K562 (cell line): ENCODE measurements around the gene NCOA3. TPM values are rescaled to one million over a fixed set of nuclear protein-coding genes. Genes with fewer than 3 reads are reported as not detected.

Experiments
- CHD4 ChIP-seq: fragments of 200-600 bp; sonication (generic); IDR thresholded peaks from 3 replicates; pipeline ENCODE4 v1.6.1; 2012; ENCODE audit warnings: low read depth, mild to moderate bottlenecking, mixed read lengths, low read length, inconsistent platforms; ENCODE audit not compliant: insufficient read depth, insufficient replicate concordance, poor library complexity, severe bottlenecking
- COPS2 ChIP-seq: fragments of 450-650 bp; conservative IDR thresholded peaks from 2 replicates; pipeline ENCODE4 v1.6.1; 2016; ENCODE audit warnings: mild to moderate bottlenecking, moderate library complexity
- CREBBP ChIP-seq: IDR thresholded peaks from one replicate; pipeline ENCODE4 v1.6.1; 2012; ENCODE audit warnings: low read depth, mild to moderate bottlenecking, control low read depth, inconsistent platforms, low read length
- EHMT2 ChIP-seq: fragments of 450-650 bp; IDR thresholded peaks from 2 replicates; pipeline ENCODE4 v1.6.1; 2018; ENCODE audit warnings: antibody characterized with exemption
- EP400 ChIP-seq: fragments of 450-650 bp; IDR thresholded peaks from 2 replicates; pipeline ENCODE4 v1.6.1; 2017; ENCODE audit warnings: antibody characterized with exemption, mild to moderate bottlenecking, moderate library complexity
- HNRNPLL ChIP-seq: fragments of 200-400 bp; formaldehyde crosslinking; IDR thresholded peaks from 2 replicates; pipeline ENCODE4 v1.6.1; 2017; ENCODE audit warnings: low read length, low read depth, mild to moderate bottlenecking; ENCODE audit not compliant: poor library complexity, severe bottlenecking
- HOXB6 ChIP-seq: fragments of 250-450 bp; sonication (Bioruptor Pico); IDR thresholded peaks from 2 replicates; pipeline ENCODE4 v1.5.1; 2022; ENCODE audit warnings: mild to moderate bottlenecking, borderline replicate concordance
- LEF1 ChIP-seq: fragments of 450-650 bp; IDR thresholded peaks from 2 replicates; pipeline ENCODE4 v1.6.1; 2016; ENCODE audit warnings: mild to moderate bottlenecking
- MTA3 ChIP-seq: fragments of 450-650 bp; formaldehyde crosslinking; IDR thresholded peaks from 2 replicates; pipeline ENCODE4 v1.6.1; 2017; ENCODE audit warnings: mild to moderate bottlenecking, borderline replicate concordance
- SMC3 ChIP-seq: conservative IDR thresholded peaks from 2 replicates; pipeline ENCODE4 v1.6.1; 2011; ENCODE audit warnings: low read depth, low read length, improper control_type of control experiment; ENCODE audit not compliant: insufficient read depth
- XRCC4 ChIP-seq: IDR thresholded peaks from one replicate; pipeline ENCODE4 v1.6.1; 2011; ENCODE audit not compliant: insufficient read depth, insufficient read length; ENCODE audit errors: extremely low read depth
- ZKSCAN8 ChIP-seq: fragments of 200-800 bp; sonication (Bioruptor generic); IDR thresholded peaks from 2 replicates; pipeline ENCODE4 v1.6.1; 2016; ENCODE audit warnings: missing genetic modification characterization, missing compliant biosample characterization
- ZNF174 ChIP-seq: fragments of 250-450 bp; sonication (Bioruptor Pico); IDR thresholded peaks from 2 replicates; pipeline ENCODE4 v1.4.0; 2020; ENCODE audit warnings: mild to moderate bottlenecking
- ZNF431 ChIP-seq: sonication (generic); formaldehyde crosslinking; IDR thresholded peaks from 2 replicates; pipeline ENCODE4 v1.8.0; 2022; ENCODE audit warnings: mild to moderate bottlenecking, missing genetic modification reagents
- ZSCAN29 ChIP-seq: fragments of 450-650 bp; IDR thresholded peaks from 2 replicates; pipeline ENCODE4 v1.6.1; 2017
- polyA plus RNA-seq, 8 experiments: library from polyadenylated mRNA; depleted of rRNA in 4 of 8; stranded (reverse) in 5 of 8; unstranded in 3 of 8; fragments of >200 nt; fragmentation: Nextera tagmentation in 2 of 8; fragmentation: Illumina TruSeq in 1 of 8; extraction: Ambion mirVana in 2 of 8; extraction: Trizol in 1 of 8; gene quantifications; 2 replicates each; pipeline versions ENCODE4 v1.2.1 to v1.2.3, GENCODE V29; 2011 to 2014; ENCODE audit warnings: inconsistent platforms in 1 of 8, missing spikeins in 1 of 8
- total RNA-seq, 7 experiments: library from RNA; depleted of rRNA in 6 of 7; stranded (reverse); fragments of >200 nt in 6 of 7; fragmentation: Illumina TruSeq in 2 of 7; extraction: Trizol in 2 of 7; gene quantifications; 2 replicates each; pipeline versions ENCODE4 v1.2.1 to v1.2.3, GENCODE V29; 2011 to 2021; ENCODE audit warnings: low replicate concordance in 1 of 7
- TF ChIP-seq, protein P1 (sequence below): sonication (generic); formaldehyde crosslinking; IDR thresholded peaks from 2 replicates; pipeline ENCODE4 v1.9.0; 2022; ENCODE audit warnings: mild to moderate bottlenecking, missing genetic modification reagents
- TF ChIP-seq, protein P2 (sequence below): fragments of 250-450 bp; sonication (Bioruptor Pico); IDR thresholded peaks from 2 replicates; pipeline ENCODE4 v1.4.0; 2020; ENCODE audit warnings: borderline replicate concordance
- TF ChIP-seq, protein P3 (sequence below): fragments of 450-650 bp; IDR thresholded peaks from 2 replicates; pipeline ENCODE4 v1.6.1; 2018; ENCODE audit not compliant: partially characterized antibody
- TF ChIP-seq, protein P4 (sequence below), 2 experiments: fragments of 250-450 bp in 1 of 2; fragments of 450-650 bp in 1 of 2; sonication (Bioruptor Pico) in 1 of 2; IDR thresholded peaks; 2 replicates each; pipeline versions ENCODE4 v1.6.1 to v1.8.0; 2016 to 2021; ENCODE audit warnings: mild to moderate bottlenecking in 2 of 2, moderate library complexity in 2 of 2, missing compliant biosample characterization in 1 of 2, missing genetic modification characterization in 1 of 2
- TF ChIP-seq, protein P5 (sequence below): sonication (generic); formaldehyde crosslinking; IDR thresholded peaks from 2 replicates; pipeline ENCODE4 v1.8.1; 2022; ENCODE audit warnings: missing genetic modification reagents

Gene NCOA3
- total and polyA plus RNA-seq, 9 of the 15 experiments (the other 6 are each of a cell fraction or from before 2014, with no cell fraction given), result 3.2 to 24.3 (median 14.4) TPM

DNA sequence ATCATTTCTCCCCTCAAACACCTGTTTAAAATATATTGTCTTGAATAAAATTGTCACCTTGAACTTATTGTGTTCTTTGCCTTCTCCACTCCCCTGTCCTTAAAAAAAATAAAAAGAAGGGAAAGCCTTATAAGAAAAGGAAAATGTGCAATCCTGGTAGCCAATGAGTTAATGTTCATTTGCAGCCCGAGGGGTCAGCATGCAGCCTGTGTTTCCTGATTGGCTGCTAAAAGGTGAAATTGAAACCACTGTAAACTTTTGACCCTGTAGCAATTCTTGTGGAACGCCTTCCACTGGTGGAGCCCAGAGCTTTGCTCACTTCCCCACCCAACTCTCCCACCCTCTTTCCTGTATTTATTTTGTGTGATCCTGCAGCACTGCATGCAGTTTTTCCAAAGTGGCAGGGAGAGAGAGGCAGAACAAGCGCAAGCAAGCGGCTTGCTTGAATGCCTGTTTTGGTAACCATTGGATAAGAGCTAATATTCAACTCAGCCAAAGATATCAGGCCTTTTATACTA lies 74.9 kb downstream of the NCOA3 start (continued):
- TF ChIP-seq, protein P1, sequence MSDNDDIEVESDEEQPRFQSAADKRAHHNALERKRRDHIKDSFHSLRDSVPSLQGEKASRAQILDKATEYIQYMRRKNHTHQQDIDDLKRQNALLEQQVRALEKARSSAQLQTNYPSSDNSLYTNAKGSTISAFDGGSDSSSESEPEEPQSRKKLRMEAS (CRISPR knock-in tag), result no peak
- no peak for TF ChIP-seq HNRNPLL
- TF ChIP-seq, protein P2, sequence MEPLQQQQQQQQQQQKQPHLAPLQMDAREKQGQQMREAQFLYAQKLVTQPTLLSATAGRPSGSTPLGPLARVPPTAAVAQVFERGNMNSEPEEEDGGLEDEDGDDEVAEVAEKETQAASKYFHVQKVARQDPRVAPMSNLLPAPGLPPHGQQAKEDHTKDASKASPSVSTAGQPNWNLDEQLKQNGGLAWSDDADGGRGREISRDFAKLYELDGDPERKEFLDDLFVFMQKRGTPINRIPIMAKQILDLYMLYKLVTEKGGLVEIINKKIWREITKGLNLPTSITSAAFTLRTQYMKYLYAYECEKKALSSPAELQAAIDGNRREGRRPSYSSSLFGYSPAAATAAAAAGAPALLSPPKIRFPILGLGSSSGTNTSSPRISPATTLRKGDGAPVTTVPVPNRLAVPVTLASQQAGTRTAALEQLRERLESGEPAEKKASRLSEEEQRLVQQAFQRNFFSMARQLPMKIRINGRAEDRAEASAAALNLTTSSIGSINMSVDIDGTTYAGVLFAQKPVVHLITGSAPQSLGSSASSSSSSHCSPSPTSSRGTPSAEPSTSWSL, result no peak
- TF ChIP-seq CREBBP, result no peak
- peak; percentile 34; the same call in 1 of the 2 replicates for TF ChIP-seq LEF1
- TF ChIP-seq, protein P3, sequence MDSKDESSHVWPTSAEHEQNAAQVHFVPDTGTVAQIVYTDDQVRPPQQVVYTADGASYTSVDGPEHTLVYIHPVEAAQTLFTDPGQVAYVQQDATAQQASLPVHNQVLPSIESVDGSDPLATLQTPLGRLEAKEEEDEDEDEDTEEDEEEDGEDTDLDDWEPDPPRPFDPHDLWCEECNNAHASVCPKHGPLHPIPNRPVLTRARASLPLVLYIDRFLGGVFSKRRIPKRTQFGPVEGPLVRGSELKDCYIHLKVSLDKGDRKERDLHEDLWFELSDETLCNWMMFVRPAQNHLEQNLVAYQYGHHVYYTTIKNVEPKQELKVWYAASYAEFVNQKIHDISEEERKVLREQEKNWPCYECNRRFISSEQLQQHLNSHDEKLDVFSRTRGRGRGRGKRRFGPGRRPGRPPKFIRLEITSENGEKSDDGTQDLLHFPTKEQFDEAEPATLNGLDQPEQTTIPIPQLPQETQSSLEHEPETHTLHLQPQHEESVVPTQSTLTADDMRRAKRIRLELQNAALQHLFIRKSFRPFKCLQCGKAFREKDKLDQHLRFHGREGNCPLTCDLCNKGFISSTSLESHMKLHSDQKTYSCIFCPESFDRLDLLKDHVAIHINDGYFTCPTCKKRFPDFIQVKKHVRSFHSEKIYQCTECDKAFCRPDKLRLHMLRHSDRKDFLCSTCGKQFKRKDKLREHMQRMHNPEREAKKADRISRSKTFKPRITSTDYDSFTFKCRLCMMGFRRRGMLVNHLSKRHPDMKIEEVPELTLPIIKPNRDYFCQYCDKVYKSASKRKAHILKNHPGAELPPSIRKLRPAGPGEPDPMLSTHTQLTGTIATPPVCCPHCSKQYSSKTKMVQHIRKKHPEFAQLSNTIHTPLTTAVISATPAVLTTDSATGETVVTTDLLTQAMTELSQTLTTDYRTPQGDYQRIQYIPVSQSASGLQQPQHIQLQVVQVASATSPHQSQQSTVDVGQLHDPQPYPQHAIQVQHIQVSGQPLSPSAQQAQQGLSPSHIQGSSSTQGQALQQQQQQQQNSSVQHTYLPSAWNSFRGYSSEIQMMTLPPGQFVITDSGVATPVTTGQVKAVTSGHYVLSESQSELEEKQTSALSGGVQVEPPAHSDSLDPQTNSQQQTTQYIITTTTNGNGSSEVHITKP, result peak; percentile 28
- TF ChIP-seq ZNF431, result no peak
- TF ChIP-seq HOXB6 (CRISPR knock-in tag), result no peak
- no peak for TF ChIP-seq CHD4
- TF ChIP-seq, protein P4, sequence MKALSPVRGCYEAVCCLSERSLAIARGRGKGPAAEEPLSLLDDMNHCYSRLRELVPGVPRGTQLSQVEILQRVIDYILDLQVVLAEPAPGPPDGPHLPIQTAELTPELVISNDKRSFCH (CRISPR knock-in tag; IDR thresholded peaks at IDR 0.05), result no peak
- TF ChIP-seq, protein P4 (tag; IDR thresholded peaks at IDR 0.05), result no peak
- no peak for TF ChIP-seq XRCC4
- no peak for TF ChIP-seq ZKSCAN8 (CRISPR knock-in tag)
- TF ChIP-seq, protein P5, sequence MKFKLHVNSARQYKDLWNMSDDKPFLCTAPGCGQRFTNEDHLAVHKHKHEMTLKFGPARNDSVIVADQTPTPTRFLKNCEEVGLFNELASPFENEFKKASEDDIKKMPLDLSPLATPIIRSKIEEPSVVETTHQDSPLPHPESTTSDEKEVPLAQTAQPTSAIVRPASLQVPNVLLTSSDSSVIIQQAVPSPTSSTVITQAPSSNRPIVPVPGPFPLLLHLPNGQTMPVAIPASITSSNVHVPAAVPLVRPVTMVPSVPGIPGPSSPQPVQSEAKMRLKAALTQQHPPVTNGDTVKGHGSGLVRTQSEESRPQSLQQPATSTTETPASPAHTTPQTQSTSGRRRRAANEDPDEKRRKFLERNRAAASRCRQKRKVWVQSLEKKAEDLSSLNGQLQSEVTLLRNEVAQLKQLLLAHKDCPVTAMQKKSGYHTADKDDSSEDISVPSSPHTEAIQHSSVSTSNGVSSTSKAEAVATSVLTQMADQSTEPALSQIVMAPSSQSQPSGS, result no peak
- no peak for TF ChIP-seq ZNF174 (CRISPR knock-in tag)
- no peak for TF ChIP-seq EP400
- TF ChIP-seq COPS2, result no peak
- TF ChIP-seq EHMT2, result no peak
- no peak for TF ChIP-seq MTA3
- TF ChIP-seq ZSCAN29, result no peak
- no peak for TF ChIP-seq SMC3
